ENCODE results near the gene SLX4IP. TPM values are rescaled to one million over a fixed set of nuclear protein-coding genes. Genes with fewer than 3 reads are reported as not detected.

The SLX4IP gene
- polyA plus RNA-seq, 3 donors, result 0.76 to 2.5 (median 1.1) TPM

- H3K79me2 ChIP-seq (ENCODE audit: insufficient read depth, low read length), result no peaks in the 10 kb centered on the region
- no peak overlapping the region for H3K4me2 ChIP-seq (replicated peaks; ENCODE audit: extremely low read depth, low read length, poor library complexity, severe bottlenecking)
- Mint-ChIP-seq H3K4me3 (no peak overlapping the region), H3K4me1 (peaks cover 24% of the 10 kb centered on the region), H3K36me3 (peaks cover 25 to 28% of the 10 kb centered on the region in 2 donors), H3K27me3 (ENCODE audit: low read depth in 3 of 3) (peaks cover 0 to 1% (median 0%) of the 10 kb centered on the region in 3 donors), H3K9me3 (peaks cover 0 to 8% (median 2%) of the 10 kb centered on the region in 7 donors), H3K27ac (no peak overlapping the region)
- H4K20me1 ChIP-seq (ENCODE audit: insufficient read depth, low read length), result no peaks in the 10 kb centered on the region
- no peak overlapping the region for H2AFZ ChIP-seq (ENCODE audit: insufficient read depth, low read depth, low read length, poor library complexity, severe bottlenecking)
- peaks cover 0 to 35% of the 10 kb centered on the region in 2 donors for H3K36me3 ChIP-seq (replicated peaks in 1 of 2; ENCODE audit: control insufficient read depth in 1 of 2, insufficient read depth in 2 of 2, low read length in 2 of 2)
- no peak overlapping the region for H3K4me3 ChIP-seq (replicated peaks in 1 of 3; ENCODE audit: low read depth in 2 of 3, low read length in 3 of 3)
- no peak for DNase-seq
- no peak for TF ChIP-seq CTCF (IDR thresholded peaks at IDR 0.05)
- no peaks in the 10 kb centered on the region for H3K9me3 ChIP-seq (replicated peaks in 1 of 2; ENCODE audit: control insufficient read depth in 1 of 2, insufficient read depth in 1 of 2, low read length in 2 of 2)
- no peaks in the 10 kb centered on the region for H3K27me3 ChIP-seq (ENCODE audit: control insufficient read depth in 2 of 2, insufficient read depth in 2 of 2, low read length in 2 of 2)
- no peak overlapping the region for H3K9ac ChIP-seq (ENCODE audit: insufficient read depth, low read length, poor library complexity, severe bottlenecking)
- H3K27ac ChIP-seq (ENCODE audit: low read depth in 1 of 2, low read length in 2 of 2), result no peak overlapping the region
- peaks cover 12 to 13% of the 10 kb centered on the region in 2 donors for H3K4me1 ChIP-seq (ENCODE audit: control insufficient read depth in 1 of 2, insufficient read depth in 2 of 2, low read length in 2 of 2)
- intact Hi-C loops (cut with micrococcal nuclease), result loop anchor here in 1 of 2 donors (5.0 kb wide), 1 partner anchor 116 kb away; no protein-coding TSS in a partner anchor
Measured at GRCh38 chr20:10561302-10561701, 126.2 kb downstream of the SLX4IP start.

- TF ChIP-seq CTCF (IDR thresholded peaks at IDR 0.05), result no peak
- H3K4me2 ChIP-seq (replicated peaks; ENCODE audit: extremely low read depth, low read length, poor library complexity, severe bottlenecking), result no peak overlapping the region
- intact Hi-C loops (cut with micrococcal nuclease), result loop anchor here in 1 of 2 donors (5.0 kb wide), 1 partner anchor 114 kb away; no protein-coding TSS in a partner anchor
- peaks cover 0 to 1% (median 0%) of the 10 kb centered on the region in 3 donors for H3K27me3 Mint-ChIP-seq (ENCODE audit: low read depth in 3 of 3)
- peak in 2 of 3 donors; percentile 5 to 10 for DNase-seq
- H3K27me3 ChIP-seq (ENCODE audit: control insufficient read depth in 2 of 2, insufficient read depth in 2 of 2, low read length in 2 of 2), result no peaks in the 10 kb centered on the region
- H2AFZ ChIP-seq (ENCODE audit: insufficient read depth, low read depth, low read length, poor library complexity, severe bottlenecking), result no peak overlapping the region
- H3K4me3 ChIP-seq (replicated peaks in 1 of 3; ENCODE audit: low read depth in 2 of 3, low read length in 3 of 3), result no peak overlapping the region
- peaks cover 0 to 26% of the 10 kb centered on the region in 2 donors for H3K36me3 ChIP-seq (replicated peaks in 1 of 2; ENCODE audit: control insufficient read depth in 1 of 2, insufficient read depth in 2 of 2, low read length in 2 of 2)
- no peak overlapping the region for H3K27ac Mint-ChIP-seq
- H3K4me1 Mint-ChIP-seq, result peaks cover 24% of the 10 kb centered on the region
- no peak overlapping the region for H3K9ac ChIP-seq (ENCODE audit: insufficient read depth, low read length, poor library complexity, severe bottlenecking)
- H3K9me3 ChIP-seq (replicated peaks in 1 of 2; ENCODE audit: control insufficient read depth in 1 of 2, insufficient read depth in 1 of 2, low read length in 2 of 2), result no peaks in the 10 kb centered on the region
- peaks cover 0 to 8% (median 2%) of the 10 kb centered on the region in 7 donors for H3K9me3 Mint-ChIP-seq
- H3K27ac ChIP-seq (ENCODE audit: low read depth in 1 of 2, low read length in 2 of 2), result no peak overlapping the region
- no CpG with 5 or more reads among the region's 4 CpGs for WGBS (ENCODE audit: insufficient coverage)
- H3K79me2 ChIP-seq (ENCODE audit: insufficient read depth, low read length), result no peaks in the 10 kb centered on the region
- no peaks in the 10 kb centered on the region for H4K20me1 ChIP-seq (ENCODE audit: insufficient read depth, low read length)
- H3K4me1 ChIP-seq (ENCODE audit: control insufficient read depth in 1 of 2, insufficient read depth in 2 of 2, low read length in 2 of 2), result peaks cover 12 to 13% of the 10 kb centered on the region in 2 donors
- H3K4me3 Mint-ChIP-seq, result no peak overlapping the region
- H3K36me3 Mint-ChIP-seq, result peaks cover 15 to 28% of the 10 kb centered on the region in 2 donors
Measured at GRCh38 chr20:10562899-10563298, 127.8 kb downstream of the SLX4IP start.

Measured in CD14-positive monocyte (primary cell).